Activated T-helper 2 cell treated with anti-CD3 and anti-CD28 coated beads, Interferon-gamma antibody, Interleukin-2, Interleukin-4, amounts not matched to agents 10 μg/mL and 5 μg/mL and 100 μg/mL, durations not matched to agents 14 hours and 24 hours and 36 hours (primary cell): ENCODE measurements around the gene NMRK2. TPM values are rescaled to one million over a fixed set of nuclear protein-coding genes. Genes with fewer than 3 reads are reported as not detected.

Experiments used
- DNase-seq: peaks from one replicate; pipeline ENCODE4 v3.0.0; 2021; ENCODE audit warnings: low spot score
- H3K27ac Mint-ChIP-seq: one replicate; pipeline ENCODE4 v1.8.0; 2021; ENCODE audit warnings: mixed read lengths
- H3K27me3 Mint-ChIP-seq: one replicate; pipeline ENCODE4 v1.8.0; 2021; ENCODE audit warnings: low read depth, mixed read lengths
- H3K36me3 Mint-ChIP-seq: one replicate; pipeline ENCODE4 v1.8.0; 2021; ENCODE audit warnings: low read depth, mixed read lengths
- H3K4me1 Mint-ChIP-seq: one replicate; pipeline ENCODE4 v1.8.0; 2021; ENCODE audit warnings: low read depth, mixed read lengths
- H3K4me3 Mint-ChIP-seq: one replicate; pipeline ENCODE4 v1.8.0; 2021; ENCODE audit warnings: low read depth, mild to moderate bottlenecking, moderate library complexity, mixed read lengths
- H3K9me3 Mint-ChIP-seq: one replicate; pipeline ENCODE4 v1.8.0; 2021; ENCODE audit warnings: mixed read lengths
- intact Hi-C: fragments of 100-400 bp; cut with micrococcal nuclease; formaldehyde crosslinking; loops from one replicate; pipeline ENCODE4 v1.15.1; 2023
- total RNA-seq: library from RNA; stranded (reverse); gene quantifications from 2 replicates; pipeline ENCODE4 v1.2.3, GENCODE V29; 2022

Gene NMRK2
- total RNA-seq, 1 donor from 2014 or later, result not detected

- Mint-ChIP-seq H3K27me3 (no peaks in the 10 kb centered on the region), H3K27ac (no peak overlapping the region), H3K4me1 (no peaks in the 10 kb centered on the region), H3K36me3 (peaks cover 60% of the 10 kb centered on the region), H3K9me3 (no peaks in the 10 kb centered on the region), H3K4me3 (no peak overlapping the region)
- DNase-seq, result no peak
- intact Hi-C loops, result no loop called here
Observed at GRCh38 chr19:3976495-3977241, 43.8 kb downstream of the NMRK2 start.

GRCh38 chr19:3977242-3978143, 44.6 kb downstream of the NMRK2 start:
- Mint-ChIP-seq H3K4me1 (peaks cover under 1% of the 10 kb centered on the region), H3K4me3 (no peak overlapping the region), H3K27ac (no peak overlapping the region), H3K27me3 (no peaks in the 10 kb centered on the region), H3K36me3 (peaks cover 68% of the 10 kb centered on the region), H3K9me3 (no peaks in the 10 kb centered on the region)
- intact Hi-C loops, result no loop called here
- no peak for DNase-seq

DNA sequence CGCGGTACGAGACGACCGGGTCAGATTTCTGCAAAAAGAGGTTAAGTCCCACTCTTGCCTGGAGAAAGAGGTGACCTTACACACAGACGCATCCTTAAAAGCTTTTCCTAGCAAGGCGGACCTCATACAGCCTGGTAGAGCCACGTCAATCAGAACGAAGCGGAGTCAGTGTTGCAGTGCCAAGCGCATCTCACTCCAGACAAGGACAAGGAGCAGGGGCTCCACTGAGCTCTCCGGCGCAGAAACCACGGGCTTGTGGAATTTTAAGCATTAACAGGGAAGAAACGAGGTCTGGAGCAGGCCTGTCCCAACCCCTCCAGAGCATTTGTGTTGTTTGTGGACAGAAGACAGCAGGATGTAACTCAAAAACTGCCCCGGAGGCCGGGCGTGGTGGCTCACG, 45.3 kb downstream of the NMRK2 start:
- Mint-ChIP-seq H3K9me3 (no peaks in the 10 kb centered on the region), H3K4me1 (peaks cover 7% of the 10 kb centered on the region), H3K4me3 (no peak overlapping the region), H3K36me3 (peaks cover 74% of the 10 kb centered on the region), H3K27ac (no peak overlapping the region), H3K27me3 (no peaks in the 10 kb centered on the region)
- intact Hi-C loops, result no loop called here
- DNase-seq, result no peak

DNA sequence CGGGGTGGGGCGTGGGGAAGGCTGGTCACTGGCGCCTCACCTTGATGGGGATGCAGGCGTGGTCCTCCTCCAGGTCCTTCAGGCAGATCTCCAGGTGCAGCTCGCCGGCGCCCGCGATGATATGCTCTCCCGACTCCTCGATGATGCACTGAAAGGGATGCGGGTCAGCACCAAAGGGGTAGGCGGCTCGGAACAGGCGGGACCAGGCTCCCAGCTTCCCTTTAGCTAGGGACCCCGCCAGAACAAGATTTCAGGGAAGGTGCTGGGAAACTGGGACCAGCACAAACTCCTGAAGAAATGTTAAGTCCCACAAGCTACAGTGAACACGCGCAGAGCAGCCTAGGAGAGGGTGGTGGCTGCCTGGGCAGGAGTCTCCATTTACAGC, 46.4 kb downstream of the NMRK2 start:
- peaks cover 18% of the 10 kb centered on the region for H3K4me1 Mint-ChIP-seq
- no peaks in the 10 kb centered on the region for H3K27me3 Mint-ChIP-seq
- intact Hi-C loops, result no loop called here
- H3K36me3 Mint-ChIP-seq, result peaks cover 86% of the 10 kb centered on the region
- H3K27ac Mint-ChIP-seq, result no peak overlapping the region
- DNase-seq, result no peak
- H3K9me3 Mint-ChIP-seq, result no peaks in the 10 kb centered on the region
- no peak overlapping the region for H3K4me3 Mint-ChIP-seq

DNA sequence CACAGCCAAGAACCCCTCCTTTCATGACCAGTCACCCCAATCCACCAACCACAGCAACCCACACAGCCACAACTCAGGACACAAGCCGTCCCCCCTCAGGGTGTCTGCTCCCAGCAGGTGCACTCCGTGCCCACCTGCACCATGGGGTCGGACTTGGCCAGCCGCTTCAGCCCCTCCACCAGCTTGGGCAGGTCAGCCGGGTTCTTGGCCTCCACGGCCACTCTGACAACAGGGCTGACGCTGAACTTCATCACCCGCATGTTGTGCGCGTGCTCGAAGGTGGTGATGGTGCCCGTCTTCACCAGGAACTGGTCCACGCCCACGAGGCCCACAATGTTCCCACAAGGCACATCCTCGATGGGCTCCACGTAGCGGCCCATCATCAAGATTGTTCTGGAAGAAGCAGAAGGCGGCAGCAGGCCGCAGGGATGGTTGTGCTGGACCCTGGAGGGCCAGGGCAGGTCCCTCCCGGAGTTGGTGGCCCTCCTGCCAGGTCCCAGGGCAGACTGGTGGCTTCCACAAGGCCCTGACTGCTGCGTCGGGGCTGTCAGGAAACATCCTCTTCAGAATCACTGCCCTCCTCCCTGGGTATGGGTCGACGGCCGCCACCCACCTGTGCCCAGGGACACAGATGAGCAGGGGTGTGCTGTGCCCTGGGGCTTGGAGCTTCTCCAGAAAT, 46.9 kb downstream of the NMRK2 start:
- Mint-ChIP-seq H3K27ac (no peak overlapping the region), H3K36me3 (peaks cover 91% of the 10 kb centered on the region), H3K27me3 (no peaks in the 10 kb centered on the region), H3K4me3 (no peak overlapping the region), H3K4me1 (peaks cover 19% of the 10 kb centered on the region), H3K9me3 (no peaks in the 10 kb centered on the region)
- DNase-seq, result no peak
- intact Hi-C loops, result loop anchor here (10.0 kb wide), 1 partner anchor 215 kb away; the partner anchor contains the start of genes APBA3 and MRPL54

DNA sequence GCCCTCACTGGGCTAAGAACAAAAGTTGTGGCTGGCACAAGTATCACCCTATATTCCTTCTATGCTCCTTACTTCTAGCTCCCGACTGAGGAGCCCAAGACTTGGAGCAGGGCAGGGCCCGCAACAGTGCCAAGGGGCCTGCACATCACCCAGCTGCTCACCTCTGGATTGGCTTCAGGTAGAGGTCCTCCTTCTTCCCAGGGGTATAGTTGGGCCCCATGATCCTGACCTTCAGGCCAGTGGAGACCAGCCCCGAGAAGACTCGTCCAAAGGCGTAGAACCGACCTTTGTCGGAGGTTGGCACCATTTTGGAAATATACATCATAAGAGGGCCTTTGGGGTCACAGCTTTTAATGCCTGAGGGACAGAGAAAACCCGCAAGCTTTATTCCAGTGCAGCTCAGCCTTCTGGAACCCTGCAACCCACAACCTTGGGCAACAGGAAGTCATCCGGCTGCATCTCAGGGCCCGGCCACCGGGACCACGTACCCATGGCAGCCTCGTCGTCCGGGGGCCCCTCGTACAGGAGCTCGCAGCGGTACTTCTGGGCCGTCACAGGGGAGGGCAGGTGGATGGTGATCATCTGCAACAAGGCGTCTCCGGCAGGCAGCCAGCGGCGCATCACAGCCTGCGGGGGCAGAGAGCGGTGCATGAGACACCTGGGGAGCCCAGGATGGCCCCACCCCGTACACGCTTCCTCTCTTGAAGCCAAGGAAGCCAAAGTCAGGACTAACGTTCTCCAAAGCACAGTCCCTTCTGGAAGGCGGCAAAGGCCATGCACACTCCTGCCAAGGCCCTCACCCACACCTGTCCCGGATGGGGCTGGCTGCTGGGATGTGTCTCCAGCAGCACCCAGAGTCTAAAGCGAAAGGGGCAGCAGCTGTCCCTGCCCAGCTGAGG, 47.7 kb downstream of the NMRK2 start:
- H3K36me3 Mint-ChIP-seq, result peaks cover 96% of the 10 kb centered on the region
- no peaks in the 10 kb centered on the region for H3K27me3 Mint-ChIP-seq
- intact Hi-C loops, result loop anchor here (10.0 kb wide), 1 partner anchor 216 kb away; the partner anchor contains the start of genes APBA3 and MRPL54
- peaks cover 19% of the 10 kb centered on the region for H3K4me1 Mint-ChIP-seq
- no peaks in the 10 kb centered on the region for H3K9me3 Mint-ChIP-seq
- no peak for DNase-seq
- no peak overlapping the region for H3K4me3 Mint-ChIP-seq
- no peak overlapping the region for H3K27ac Mint-ChIP-seq

DNA sequence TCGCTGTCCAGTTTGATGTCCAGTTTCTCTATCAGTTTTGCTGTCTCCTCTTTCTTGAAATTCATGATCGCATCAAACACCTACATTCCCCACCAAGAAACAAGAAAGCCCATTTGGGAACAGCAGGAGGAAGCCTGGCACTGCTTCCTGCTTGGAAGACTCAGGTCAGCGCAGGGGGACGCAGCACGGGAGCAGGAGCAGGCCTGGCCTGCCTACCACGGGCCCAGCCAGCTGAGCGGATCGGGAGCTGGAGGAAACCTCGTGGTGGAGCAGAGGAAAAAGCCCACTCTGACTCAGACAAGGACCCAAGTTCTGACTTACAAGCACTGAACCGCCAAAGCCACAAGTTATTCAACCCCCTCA, 48.5 kb downstream of the NMRK2 start:
- H3K9me3 Mint-ChIP-seq, result no peaks in the 10 kb centered on the region
- peak overlapping the region; percentile 8 for H3K4me3 Mint-ChIP-seq
- peaks cover 24% of the 10 kb centered on the region for H3K4me1 Mint-ChIP-seq
- no peak overlapping the region for H3K27ac Mint-ChIP-seq
- no peaks in the 10 kb centered on the region for H3K27me3 Mint-ChIP-seq
- intact Hi-C loops, result loop anchor here (10.0 kb wide), 1 partner anchor 217 kb away; the partner anchor contains the start of genes APBA3 and MRPL54
- H3K36me3 Mint-ChIP-seq, result peaks cover 89% of the 10 kb centered on the region
- no peak for DNase-seq

DNA sequence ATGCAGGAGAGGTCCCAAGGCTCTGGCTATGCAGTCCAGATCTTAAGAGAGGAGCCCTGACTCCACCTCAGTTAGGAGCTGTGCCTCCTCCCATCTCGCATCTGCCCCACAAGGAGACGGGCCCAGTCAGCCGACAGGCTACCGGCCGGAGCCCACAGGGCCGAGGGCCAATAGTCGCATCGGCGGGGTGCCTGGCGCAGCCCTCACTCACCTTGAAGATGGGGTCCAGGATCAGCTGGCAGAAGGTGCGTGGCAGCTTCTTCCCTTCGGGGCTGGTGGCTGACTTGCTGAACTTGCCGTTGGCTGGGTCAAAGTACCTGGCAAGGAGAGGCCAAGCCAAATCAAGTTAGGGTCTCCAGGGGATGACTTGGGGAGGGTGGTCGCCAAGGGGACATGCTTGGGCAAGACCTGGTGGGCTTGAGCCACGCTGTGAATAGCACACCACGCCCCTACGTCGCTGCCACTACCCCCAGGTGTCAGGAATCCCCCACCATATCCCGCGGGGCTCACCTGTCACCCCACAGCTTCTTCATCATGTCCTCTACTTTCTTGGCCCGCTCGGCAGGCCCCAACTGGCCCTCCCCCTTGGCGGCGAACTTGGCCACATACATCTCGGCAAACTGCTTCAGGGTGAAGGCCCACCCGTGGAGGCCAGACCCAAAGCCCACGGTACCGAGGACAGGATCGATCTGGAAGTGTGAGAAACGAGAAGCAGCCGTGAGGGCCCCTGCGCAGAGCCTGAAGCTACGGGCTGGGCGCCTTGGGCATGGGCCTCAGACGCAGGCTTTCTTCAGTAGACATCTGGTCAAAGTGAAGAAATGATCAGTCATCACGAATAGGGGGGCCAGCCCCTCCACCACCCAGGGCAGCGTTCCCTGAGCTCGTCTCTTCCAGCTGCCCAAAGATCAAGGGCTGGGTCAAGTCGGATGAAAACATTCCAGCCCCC, 49.1 kb downstream of the NMRK2 start:
- H3K4me1 Mint-ChIP-seq, result peaks cover 28% of the 10 kb centered on the region
- H3K4me3 Mint-ChIP-seq, result peak overlapping the region; percentile 8
- DNase-seq, result no peak
- intact Hi-C loops, result loop anchor here (10.0 kb wide), 1 partner anchor 217 kb away; the partner anchor contains the start of genes APBA3 and MRPL54
- no peaks in the 10 kb centered on the region for H3K27me3 Mint-ChIP-seq
- H3K36me3 Mint-ChIP-seq, result peaks cover 82% of the 10 kb centered on the region
- H3K27ac Mint-ChIP-seq, result no peak overlapping the region
- H3K9me3 Mint-ChIP-seq, result no peaks in the 10 kb centered on the region

DNA sequence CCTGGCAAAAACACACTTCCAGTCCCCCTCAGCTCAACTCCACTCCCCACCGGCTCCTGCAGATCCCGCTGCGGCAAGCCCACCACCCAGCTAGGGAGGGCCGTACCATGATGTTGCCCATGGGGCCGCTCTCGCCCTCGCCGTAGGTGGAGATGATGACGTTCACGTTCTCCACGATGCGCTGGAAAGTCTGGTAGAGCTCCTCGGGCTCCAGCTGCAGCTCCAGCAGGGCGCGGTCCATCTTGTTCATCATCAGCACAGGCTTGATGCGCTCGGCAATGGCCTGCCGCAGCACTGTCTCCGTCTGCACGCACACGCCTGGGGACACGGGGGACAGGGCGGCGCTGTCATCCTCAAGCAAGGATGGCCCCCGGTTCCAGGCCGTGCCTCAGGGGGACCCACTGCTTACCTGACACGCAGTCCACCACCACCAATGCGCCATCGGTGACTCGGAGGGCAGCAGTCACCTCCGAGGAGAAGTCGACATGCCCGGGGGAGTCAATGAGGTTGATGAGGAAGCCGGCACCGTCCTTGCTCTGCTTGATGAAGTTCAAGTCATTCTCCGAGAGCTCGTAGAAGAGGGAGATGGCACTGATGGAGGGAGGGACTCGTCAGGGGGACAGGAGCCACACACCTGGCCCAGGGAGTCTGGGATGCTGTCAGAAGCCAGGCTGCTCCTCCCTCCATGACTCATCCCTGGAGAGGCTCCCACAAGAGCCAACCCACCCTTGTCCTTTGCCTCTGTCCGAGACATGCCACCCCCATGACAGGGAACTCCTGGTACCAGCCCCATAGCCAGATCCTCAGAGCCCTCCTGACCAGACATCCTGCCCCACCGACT, 50.1 kb downstream of the NMRK2 start:
- Mint-ChIP-seq H3K4me3 (peak overlapping the region; percentile 95), H3K27me3 (no peaks in the 10 kb centered on the region), H3K27ac (peak overlapping the region; percentile 90), H3K9me3 (no peaks in the 10 kb centered on the region), H3K4me1 (peaks cover 33% of the 10 kb centered on the region), H3K36me3 (peaks cover 73% of the 10 kb centered on the region)
- intact Hi-C loops, result loop anchor here (10.0 kb wide), 1 partner anchor 218 kb away; the partner anchor contains the start of genes APBA3 and MRPL54
- DNase-seq, result no peak

- peaks cover 67% of the 10 kb centered on the region for H3K36me3 Mint-ChIP-seq
- no peaks in the 10 kb centered on the region for H3K27me3 Mint-ChIP-seq
- no peak for DNase-seq
- no peaks in the 10 kb centered on the region for H3K9me3 Mint-ChIP-seq
- H3K4me1 Mint-ChIP-seq, result peaks cover 33% of the 10 kb centered on the region
- peak overlapping the region; percentile 95 for H3K4me3 Mint-ChIP-seq
- H3K27ac Mint-ChIP-seq, result peak overlapping the region; percentile 90
- intact Hi-C loops, result loop anchor here (10.0 kb wide), 1 partner anchor 219 kb away; the partner anchor contains the start of genes APBA3 and MRPL54
Observed at GRCh38 chr19:3983542-3983914, 50.7 kb downstream of the NMRK2 start.
